NCI-H187 treated with DMSO at 0.1 percent for 48 hours (cell line): ENCODE results near the gene PADI1.

Experiments
- DNase-seq: peaks from one replicate; lab custom pipeline; 2025; lab: John Stamatoyannopoulos, UW

PADI1 gene

DNA sequence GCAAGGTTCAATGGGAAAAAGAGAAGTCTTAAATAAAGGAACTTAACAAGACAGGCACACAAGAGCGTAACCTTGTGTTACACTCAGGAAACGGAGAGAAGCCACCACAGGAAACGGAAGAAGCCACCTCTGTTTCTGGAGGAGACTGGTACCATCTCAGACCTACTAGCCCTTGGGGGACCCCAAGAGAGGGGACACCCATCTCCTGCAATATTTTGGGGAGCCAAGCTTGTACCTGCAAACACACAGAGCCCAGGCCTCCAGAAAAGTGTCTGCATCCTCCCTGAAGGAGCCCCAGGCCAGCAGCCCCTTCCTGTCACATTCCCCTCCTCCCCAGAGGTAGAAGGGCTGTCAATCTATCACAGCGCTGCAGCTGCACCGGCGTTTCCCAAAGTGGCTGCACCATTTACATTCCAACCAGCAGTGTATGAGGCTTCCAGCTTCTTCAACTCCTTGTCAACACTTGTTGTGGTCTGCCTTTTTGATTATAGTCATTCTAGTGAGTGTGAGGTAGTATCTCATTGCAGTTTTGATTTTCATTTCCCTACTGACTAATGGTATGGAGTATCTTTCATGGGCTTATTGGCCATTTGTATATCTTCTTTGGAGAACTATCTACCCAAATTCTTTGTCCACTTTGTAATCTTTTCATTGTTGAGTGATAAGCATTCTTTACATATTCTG lies 23.0 kb upstream of the PADI1 start:
- no peak for DNase-seq

DNA sequence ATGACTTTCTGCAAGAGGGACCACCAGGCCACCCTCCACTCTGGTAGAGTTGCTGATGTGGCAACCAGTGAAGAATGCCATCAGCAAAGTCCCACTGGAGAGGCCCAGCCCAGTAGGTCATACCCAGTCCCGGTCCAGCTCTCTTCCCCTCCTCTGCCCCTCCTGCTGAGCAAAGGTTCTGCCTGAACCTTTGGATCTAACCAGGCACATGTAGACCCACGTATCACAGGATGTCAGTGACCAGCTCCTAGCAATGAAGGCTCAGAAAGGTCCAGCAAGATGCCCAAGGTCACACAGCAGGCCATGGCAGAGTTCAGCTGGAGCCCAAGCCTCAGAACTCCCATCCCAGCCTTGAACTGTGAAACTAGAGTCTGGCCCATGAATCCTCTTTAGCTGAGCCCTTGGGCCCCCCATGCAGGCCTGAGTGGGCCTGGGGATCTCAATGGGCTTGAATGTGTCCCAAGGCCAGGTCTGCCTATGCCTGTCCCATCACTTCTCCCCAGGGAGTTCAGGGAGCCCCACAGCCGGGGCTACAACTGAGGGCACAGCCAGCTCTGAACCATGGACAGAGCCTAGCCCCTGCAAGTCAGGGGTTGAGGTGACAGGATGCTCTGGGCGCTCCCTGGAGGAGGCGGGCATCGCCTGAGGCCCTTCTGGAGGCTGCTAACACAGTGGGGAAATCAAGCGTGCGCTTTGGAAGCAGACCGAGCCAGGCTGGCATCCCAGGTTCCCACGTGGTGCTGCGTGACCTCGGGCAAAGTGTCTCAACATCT lies 21.4 kb upstream of the PADI1 start:
- DNase-seq: no peak

DNA sequence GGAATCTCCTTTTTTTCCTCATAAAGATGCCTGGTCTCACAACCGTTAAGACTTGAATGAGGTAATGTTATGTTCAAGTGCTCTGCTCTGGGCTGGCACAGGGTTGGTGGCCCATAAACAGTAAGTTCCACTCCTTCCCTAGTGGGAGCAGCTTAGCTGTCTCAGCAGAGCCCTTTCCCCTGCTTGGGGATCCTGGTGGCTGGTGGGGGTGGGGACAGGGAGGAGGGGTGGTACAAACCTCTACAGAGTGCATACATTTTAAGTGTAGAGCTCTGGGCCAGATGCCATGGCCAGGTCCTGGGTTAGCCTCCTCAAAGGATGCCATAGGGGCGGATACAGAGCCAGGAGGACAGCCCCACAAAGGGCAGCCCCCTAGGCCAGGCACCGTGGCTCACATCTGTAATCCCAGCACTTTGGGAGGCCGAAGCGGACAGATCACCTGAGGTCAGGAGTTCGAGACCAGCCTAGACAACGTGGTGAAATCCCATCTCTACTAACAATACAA lies 20.7 kb upstream of the PADI1 start:
- DNase-seq: no peak

DNA sequence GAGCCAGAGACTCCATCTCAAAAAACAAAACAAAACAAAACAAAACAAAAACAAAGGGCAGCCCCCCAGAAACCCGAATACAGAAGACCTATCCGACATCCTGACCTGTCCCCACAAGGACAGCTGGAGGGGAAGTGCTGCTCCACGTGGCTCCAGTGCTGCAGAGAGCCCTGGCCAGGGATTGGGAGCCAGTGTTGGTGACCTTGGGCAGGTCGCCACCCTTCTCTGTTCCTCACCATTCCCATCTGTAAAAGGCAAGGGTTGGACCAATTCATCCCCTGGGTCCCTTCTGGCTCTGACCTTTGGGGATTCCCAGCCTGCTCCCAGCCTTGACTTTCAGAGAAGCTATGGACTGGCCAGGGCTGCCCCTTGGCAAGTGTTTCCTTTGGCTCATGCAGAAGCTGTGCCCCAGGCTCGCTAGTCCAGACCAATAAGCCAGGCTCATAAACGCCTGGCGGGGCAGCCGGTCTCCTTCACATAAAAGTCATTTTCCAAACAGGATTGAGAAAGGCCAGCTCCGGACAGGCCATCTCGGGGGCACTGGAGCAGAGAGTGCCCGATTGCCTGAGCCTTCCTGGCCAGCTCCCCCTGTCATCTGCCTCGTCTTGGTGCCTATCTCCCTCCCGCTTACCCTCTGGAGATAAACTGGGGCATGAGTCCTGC lies 20.0 kb upstream of the PADI1 start:
- DNase-seq: no peak

DNA sequence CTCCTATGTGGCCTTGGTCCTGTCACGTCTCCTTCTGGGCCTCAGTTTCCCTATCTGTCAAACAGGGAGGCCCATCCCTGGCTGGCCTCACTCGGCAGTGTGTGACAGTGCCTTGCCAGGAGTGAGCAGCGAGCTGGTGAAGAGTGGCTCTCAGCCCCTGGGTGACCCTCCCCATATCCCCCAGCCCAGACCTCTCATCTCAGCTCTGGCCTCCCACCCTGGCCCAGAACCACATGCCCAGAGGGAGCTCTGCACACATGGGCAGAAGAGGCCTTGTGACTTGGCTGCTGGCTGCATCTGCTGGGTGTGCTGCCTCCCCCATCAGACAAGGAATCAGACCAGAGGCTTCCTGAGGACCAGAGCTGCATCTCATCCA lies 19.5 kb upstream of the PADI1 start:
- no peak for DNase-seq

DNA sequence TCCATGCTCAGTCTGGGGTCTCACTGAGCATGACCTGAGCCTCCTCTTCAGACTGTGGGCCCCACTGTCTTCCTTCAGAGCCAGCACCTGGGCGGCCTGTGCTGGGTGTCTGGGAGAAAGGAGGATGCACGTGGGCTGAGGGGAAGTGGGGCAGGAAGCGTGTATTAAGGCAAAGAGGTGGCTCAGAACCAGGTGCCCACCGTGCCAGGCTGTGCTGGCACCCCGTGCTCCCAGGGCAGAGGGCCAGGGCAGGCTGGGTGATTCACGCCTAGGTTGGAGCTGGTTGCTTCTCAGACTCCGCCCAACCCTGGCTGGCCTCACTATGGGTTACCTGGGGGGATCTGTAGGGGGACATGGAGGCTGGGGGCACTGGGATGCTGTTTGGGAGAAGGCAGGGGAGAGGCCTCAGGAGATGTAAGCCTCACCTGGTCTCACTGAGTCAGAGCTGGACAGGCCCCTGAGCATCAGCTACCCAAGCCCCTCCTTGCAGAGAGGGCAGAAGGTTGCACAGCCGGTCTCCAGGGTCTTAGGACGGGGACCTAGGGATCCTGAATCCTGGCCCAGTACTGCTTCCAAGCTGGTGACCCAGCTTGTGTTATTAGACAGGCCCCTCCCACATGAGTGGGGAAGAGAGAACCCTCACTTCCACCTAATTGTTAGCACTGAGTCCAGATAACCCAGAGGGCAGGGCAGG lies 18.6 kb upstream of the PADI1 start:
- DNase-seq: no peak

DNA sequence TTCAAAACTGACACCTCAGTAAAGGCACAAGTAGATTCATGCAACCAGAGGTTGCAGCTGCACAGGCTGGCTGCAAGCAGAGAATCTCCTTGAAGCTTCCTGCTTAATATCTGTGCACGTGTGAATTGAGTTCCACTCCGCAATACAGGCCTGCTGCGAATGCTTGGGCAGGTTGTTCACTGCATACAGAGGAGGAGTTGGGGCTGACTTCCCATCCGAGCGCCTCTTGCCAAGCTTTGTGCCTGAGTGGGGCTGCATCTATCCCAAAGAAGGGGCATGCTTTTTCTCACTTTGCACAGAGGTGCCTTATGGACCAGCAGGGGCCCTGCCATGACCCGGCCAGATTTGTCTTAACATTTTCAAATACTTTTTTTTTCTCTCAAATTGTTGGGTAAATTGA lies 17.9 kb upstream of the PADI1 start:
- DNase-seq: no peak

DNA sequence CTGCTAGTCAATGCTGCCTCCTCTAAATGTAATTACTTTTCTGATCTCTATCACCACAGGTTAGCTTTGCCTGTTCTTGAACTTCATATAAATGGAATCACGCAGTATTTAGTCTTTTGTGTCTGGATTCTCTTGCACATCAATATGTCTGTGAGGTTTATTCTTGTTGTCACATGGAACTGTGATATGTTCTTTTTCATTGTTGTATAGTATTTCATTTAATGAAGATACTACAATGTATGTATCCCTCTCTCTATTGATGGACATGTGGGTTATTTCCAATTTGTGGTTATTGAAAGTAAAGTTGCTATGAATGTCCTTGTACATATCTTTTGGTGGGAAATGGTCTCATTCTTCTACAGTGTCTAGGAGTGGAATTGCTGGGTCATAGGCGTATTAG lies 16.7 kb upstream of the PADI1 start:
- DNase-seq: no peak

DNA sequence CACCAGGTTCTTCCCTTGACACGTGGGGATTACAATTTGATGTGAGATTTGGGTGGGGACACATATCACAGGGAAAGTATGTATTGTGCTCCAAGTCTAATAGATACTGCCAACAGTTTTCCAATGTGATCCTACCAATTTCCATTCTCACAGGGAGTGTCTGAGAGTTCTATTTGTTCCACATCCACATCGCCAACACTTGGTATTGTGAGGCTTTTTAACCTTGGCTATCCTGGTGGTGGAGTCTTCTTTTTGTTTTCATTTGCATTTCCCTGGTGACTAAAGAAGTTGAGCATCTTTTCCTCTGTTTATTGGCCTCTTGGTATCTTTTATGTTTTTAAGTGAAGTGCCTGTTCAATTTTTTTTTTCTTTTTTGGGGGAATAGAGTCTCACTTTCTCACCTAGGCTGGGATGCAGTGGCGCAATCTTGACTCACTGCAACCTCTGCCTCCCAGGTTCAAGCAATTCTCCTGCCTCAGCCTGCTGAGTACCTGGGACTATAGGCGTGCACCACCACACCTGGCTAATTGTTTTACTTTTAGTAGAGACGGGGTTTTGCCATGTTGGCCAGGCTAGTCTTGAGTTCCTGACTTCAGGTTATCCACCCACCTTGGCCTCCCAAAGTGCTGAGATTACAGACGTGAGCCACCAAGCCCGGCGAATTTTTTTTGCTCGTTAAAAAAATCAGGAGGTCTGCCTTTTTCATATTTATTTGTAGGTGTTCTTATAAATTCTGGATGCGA lies 15.9 kb upstream of the PADI1 start:
- DNase-seq: no peak

DNA sequence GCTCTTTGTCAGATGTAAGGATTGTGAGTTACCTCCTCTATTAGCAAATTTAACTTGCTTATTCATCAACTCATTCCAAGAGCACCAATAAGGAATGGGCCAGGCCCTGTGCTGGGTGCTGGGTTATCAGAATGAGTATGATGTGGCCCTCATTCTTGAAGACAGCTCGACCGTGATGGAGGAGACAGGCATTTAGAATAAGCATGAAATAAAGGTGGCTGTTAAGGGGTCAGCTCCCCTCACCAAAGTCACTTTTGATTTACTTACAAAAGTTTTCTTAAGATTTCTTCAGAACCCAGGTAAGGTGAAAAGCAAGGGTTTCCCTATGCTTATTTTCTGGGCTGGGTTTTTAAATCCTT lies 15.3 kb upstream of the PADI1 start:
- DNase-seq: no peak

DNA sequence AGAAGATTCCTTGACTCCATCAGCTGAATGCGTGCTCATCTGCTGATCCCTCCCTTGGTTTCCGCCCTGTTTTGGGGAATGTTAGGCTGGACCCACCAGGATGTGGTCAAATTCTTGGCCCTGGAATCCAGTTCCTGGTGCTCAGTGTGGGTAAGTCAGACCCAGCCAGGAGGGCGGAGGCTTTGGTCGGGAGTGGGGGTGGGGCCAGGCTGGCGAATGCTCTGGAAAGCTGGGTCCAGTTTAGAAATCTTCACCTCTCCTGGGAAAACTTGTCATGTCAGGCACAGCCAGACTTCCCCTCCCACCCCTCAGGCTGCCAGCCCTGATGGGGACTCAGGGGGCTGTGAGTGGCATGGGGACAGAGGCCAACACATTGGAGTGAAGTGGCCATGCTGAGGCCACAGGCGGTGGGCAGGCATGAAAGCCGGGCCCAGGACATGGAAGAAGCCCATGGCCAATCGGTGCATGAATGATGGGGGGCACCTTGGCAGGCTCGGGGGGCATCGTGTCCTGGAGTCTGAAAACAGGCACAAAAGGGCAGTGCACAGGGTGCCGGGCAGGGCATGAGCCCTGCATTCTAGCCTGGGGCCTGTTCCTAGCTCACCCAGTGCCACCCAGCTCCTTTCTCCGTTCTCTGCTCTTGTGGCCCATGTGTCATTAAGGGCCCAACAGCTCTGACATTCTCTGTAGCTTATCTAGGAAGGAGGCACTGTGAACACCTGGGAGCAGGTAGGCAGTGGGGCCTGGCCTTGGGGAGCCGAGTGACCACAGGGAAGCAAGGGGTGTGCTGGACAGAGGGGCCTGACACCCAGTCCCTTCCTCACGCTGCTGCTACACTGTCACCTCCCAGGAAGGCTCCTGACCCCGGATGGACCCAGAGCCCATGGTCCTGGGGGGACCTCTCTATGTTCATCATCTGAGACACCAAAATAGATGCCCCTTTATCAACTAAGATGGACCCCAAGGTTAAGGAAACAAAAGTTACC lies 14.6 kb upstream of the PADI1 start:
- DNase-seq: no peak

DNA sequence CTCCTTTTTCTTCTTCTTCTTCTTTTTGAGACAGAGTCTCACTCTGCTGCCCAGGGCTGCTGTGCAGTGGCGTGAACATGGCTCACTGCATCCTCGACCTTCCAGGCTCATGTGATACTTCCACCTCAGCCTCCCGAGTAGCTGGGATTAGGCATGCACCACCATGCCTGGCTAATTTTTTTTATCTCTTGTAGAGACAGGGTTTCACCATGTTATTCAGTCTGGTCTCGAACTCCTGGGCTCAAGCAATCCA lies 13.0 kb upstream of the PADI1 start:
- no peak for DNase-seq

DNA sequence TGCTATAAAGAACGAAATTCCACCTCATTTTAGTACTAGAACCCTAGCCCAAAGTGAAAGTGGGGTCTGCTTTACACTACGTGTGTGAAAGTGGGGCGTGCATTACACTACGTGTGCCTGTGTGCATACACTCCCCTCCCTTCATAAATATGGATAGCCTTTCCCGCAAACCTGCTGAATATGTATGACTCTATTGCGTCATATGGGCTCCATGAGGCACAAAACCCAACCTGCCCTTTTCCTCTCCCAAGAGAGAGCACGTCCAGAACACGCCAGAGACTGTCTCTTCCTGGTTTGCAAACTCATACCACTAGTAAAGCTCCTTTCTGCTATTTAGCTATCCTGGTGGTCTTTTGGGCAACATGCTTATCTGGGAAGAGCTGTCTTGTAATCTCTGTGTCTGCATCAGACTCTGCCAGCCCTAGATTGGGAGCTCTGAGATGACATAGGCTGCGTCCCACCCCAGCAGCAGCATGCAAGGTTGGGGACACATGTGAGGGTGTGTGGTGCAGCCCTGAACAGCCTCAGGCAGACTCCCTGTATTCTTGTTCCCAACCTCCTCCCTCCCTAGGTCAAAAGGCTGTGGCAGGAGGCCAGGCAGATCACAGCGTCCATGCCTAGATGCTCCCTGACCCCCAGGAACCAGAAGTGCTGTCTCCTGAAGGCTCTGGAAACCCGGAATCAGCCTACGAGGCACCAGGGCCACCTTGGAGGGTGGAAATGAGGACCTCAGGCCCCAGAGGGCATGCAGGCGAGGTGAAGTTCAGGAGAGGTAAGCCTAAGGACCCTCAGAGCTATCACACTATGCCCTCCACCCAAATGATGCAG lies 12.3 kb upstream of the PADI1 start:
- no peak for DNase-seq

DNA sequence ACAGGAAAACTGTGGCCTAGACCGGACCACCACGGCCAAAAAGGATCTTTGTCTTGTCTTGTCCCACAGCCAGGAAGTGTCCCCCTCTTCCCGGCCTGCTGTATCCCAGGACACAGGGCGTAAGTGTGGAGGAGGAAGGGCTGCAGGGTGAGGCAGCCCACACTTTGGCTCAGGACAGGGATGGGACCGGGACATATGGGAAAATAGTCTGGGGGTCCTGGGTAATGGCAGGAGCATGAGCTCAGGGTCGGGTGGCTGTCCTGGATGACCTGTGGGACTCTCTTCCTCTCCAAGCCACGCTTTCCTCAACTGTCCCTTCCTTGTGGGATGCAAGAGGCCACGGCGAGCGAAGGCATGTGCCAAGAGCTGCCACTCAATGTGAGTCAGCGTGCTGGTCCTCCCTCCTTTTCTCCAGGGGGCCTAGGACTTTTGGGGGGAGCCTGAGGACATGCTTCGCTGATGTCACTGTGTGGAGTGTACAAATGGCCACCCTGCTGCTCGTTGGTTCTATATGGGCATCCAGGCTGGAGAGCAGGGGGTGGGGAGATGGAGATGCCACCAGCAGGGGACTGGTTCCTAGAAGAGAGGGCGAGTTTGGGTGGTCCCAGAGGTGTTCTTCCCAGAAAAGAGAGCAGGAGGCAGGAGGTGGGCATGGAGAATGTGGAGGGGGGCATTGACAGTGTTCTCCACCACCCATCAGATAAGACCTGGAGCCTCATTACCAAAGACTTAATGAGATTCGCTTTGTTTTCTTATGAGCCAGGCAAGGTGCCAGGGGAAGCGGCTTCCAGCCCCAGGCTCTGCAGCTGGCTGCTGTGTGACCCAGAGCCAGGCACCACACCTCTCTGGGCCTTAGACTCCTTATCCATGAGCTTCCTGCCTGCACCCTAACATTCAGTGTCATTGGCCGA lies 11.5 kb upstream of the PADI1 start:
- DNase-seq: no peak

DNA sequence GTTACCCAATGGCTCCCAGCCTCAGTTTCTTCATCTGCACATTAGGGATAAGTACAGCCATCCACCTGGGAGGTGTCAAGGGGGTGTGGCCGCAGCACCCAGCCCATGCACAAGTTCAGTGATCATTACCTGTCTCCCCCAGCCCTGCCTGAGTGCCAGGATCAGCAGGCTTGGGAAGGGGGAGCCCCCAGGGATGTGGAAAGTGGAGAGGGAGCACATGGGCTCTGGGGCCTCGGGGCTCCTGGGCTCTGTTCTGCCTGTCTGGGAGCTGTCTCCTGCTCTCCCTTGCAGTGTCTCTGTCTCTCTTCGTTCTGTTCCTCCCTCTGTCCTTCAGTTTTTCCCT lies 10.8 kb upstream of the PADI1 start:
- no peak for DNase-seq

DNA sequence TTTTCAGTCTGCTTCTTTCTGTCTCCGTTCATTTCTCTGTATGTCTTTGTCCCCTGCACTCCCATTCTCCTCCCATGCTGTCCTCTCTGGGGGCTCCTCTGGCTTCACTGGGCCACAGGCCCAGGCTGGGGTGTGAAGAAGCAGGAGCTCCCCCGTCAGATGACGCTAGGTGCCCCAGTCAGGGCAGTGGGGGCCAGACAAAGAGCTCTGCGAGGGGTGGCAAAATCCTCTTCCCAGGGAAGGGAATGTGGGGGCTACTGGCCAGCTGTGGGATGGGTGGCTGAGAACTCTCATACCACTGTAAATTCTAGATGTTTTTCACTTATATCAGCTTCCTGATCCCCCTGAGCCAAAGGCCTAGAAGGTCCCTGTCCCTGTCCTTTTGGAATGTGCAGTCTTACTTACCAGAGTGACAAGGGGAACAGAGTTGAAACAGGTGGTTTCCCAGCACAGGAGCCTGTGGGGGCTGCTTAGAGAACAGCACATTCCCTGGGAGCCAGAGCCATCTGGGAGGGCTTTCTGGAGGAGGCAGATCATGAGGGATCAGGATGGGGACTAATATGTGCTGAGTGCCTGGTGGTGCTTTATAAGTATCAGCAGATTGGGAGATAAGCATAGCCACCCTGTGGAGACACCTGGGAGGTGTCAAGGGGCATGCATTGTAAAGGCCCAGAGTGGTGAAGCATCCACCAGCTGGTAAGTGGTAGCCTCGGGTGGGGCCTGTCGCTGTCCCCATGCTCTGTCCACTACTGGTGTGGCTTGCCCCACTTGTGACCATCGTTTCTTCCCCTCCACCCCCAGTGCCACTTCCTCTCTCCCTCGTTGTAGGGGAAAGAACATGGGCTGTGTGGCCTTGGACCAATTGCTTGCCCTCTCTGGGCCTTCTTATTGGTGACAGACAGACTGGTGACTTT lies 10.1 kb upstream of the PADI1 start:
- DNase-seq: no peak

DNA sequence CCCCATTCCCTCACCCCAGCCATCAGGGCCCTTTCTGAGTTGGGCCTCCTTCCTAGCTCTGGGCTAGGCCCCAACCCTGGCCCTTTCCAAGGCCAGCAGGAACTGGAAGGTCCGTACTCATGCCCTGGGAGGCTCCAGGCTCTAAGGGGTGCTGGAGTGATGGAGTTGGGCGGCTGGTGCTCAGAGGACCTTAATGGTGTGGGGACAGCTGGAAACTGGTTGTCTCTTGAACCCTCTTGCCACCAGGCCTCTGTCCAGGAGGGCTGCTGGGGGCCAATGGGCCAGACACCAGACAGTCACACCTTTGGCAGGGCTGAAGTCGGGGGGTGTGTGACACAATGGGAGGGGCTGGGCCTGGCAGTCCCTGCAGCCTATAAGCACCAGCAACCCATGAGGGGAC lies 9.2 kb upstream of the PADI1 start:
- DNase-seq: no peak
